ENCODE measurements around the gene TPM2.

DNA sequence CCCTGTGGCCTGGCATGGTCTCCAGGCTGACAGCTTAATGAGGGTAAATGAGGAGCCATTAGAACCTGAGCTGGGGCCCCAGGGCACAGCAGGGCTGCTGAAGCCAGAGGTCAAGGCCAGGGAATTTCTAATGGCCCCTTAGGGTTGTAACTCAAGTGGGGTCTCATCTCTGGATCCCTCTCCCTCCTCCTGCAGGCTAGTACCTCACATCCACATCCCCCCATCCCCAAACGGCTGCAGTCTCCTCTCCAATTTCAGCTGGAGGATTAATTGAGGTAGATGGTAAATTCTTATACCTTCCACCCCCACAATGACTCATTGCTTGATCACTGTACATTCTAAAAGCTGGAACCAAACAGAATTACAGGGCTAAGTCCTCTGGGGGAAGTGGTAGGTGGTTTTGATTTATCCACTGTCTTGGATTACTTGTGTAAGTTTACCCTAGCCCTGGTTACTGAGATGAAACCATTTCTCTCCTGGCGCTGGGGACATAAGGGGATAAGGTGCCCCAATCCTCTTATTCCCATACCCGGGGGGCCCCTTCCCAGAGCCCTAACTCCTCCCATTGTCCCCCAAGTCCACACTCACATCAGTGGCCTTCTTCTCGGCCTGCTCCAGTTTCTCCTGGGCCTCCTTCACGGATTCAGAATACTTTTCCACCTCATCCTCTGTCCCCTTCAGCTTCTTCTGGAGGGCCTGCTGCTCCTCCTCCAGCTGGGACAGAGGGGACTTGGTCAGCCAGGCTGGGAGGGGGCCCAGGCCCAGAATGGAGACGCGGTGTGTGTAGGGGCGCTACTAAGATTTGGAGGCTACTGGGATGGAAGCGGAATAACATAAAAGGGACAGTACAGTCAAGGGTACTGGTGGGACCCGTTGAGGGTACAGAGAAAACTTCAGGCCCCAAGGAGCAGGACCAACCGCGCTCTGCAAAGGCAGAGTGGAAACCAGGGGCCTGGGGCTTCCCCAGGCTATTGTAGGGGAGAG, 875 bp downstream of the TPM2 start:
- TF ChIP-seq, protein P1, sequence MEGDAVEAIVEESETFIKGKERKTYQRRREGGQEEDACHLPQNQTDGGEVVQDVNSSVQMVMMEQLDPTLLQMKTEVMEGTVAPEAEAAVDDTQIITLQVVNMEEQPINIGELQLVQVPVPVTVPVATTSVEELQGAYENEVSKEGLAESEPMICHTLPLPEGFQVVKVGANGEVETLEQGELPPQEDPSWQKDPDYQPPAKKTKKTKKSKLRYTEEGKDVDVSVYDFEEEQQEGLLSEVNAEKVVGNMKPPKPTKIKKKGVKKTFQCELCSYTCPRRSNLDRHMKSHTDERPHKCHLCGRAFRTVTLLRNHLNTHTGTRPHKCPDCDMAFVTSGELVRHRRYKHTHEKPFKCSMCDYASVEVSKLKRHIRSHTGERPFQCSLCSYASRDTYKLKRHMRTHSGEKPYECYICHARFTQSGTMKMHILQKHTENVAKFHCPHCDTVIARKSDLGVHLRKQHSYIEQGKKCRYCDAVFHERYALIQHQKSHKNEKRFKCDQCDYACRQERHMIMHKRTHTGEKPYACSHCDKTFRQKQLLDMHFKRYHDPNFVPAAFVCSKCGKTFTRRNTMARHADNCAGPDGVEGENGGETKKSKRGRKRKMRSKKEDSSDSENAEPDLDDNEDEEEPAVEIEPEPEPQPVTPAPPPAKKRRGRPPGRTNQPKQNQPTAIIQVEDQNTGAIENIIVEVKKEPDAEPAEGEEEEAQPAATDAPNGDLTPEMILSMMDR (IDR thresholded peaks at IDR 0.05), result no peak
- TF ChIP-seq EP300 (IDR thresholded peaks at IDR 0.05) (no peak), POLR2A (IDR thresholded peaks at IDR 0.05) (no peak)

Measured in sigmoid colon (tissue), 4 donors.